ENCODE measurements around the gene LRP1. TPM values are rescaled to one million over a fixed set of nuclear protein-coding genes. Genes with fewer than 3 reads are reported as not detected.

The LRP1 gene
- total and polyA plus RNA-seq, 2 of the 4 experiments (the other 2 are of a cell fraction): 73.1 to 142 TPM

DNA sequence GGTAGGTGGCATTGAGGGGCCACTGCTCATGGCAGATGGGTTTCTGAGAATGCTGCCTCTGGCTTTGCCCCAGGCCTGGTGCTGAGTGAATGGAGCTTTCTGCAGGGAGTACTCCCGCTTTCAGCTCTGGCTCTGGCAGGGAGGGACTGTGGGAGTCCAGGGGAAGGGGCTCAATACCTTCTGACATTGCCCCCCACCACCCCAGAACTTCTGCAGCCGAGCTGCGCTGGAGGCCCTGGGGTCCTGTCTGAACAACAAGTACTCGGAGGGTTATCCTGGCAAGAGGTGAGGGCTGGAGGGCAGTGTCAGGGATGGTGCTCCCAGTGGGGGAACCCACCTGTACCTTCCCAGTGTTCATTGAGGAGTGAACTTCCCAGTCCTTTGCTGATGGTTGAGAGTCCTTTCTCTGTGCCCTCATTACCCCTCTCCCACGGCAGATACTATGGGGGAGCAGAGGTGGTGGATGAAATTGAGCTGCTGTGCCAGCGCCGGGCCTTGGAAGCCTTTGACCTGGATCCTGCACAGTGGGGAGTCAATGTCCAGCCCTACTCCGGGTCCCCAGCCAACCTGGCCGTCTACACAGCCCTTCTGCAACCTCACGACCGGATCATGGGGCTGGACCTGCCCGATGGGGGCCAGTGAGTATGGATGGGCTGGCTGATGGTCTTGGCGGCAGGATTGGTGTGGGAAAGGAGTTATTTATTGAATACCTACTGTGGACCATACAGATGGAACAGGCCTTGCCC, 103.2 kb downstream of the LRP1 start:
- peak overlapping the region; percentile 95 to 99; a peak in 3 of 4 replicates for H4K8ac ChIP-seq (ENCODE audit: low read depth in 2 of 2, low read length in 2 of 2)
- H3K4me3 ChIP-seq (ENCODE audit: insufficient read depth, low read depth, low read length): peak overlapping the region; percentile 59; the same call in 1 of the 2 replicates
- peak overlapping the region; percentile 98 for H3K9ac ChIP-seq (ENCODE audit: low read depth, low read length)
- H3K9me1 ChIP-seq (ENCODE audit: insufficient read depth, low read length): peaks cover 20% of the 10 kb centered on the region
- peak overlapping the region; percentile 100; the same call in 1 of the 2 replicates for H3K56ac ChIP-seq (ENCODE audit: extremely low read depth, insufficient read depth, low read length)
- H3K23ac ChIP-seq (ENCODE audit: low read depth, low read length): peak overlapping the region; percentile 99
- H3K27me3 ChIP-seq (ENCODE audit: control insufficient read depth, insufficient read depth, low read length): peaks cover 2% of the 10 kb centered on the region; the same call in 1 of the 2 replicates
- no peak overlapping the region for H2BK20ac ChIP-seq (ENCODE audit: low read depth, low read length)
- BruUV-seq (replicated peaks): no TSS peak
- intact Hi-C loops (cut with micrococcal nuclease) (no loop called here), dilution Hi-C loops (cut with HindIII; ENCODE audit: low sequenced_read_pairs, unreplicated experiment) (no loop called here), in situ Hi-C loops (cut with MboI; ENCODE audit: low sequenced_read_pairs) (no loop called here)
- H3K18ac ChIP-seq (ENCODE audit: low read depth, low read length): no peak overlapping the region; the same call in 1 of the 2 replicates
- peak overlapping the region; percentile 96; the same call in 1 of the 2 replicates for H2BK120ac ChIP-seq (ENCODE audit: low read depth, low read length)
- H3K79me1 ChIP-seq (ENCODE audit: low read depth in 1 of 2, low read length in 2 of 2): peaks cover 29 to 53% of the 10 kb centered on the region in 2 experiments
- H3K4ac ChIP-seq (ENCODE audit: low read depth, low read length): peak overlapping the region; percentile 100
- H4K91ac ChIP-seq (ENCODE audit: insufficient read depth, low read depth, low read length): peak overlapping the region; percentile 100
- H4K5ac ChIP-seq (ENCODE audit: low read depth, low read length): peak overlapping the region; percentile 5; the same call in 1 of the 2 replicates
- peaks cover 33% of the 10 kb centered on the region for H4K20me1 ChIP-seq (ENCODE audit: insufficient read depth, low read length)
- ChIA-PET CTCF (interaction anchor here (5.3 kb wide), 1 partner anchor 10 kb away, joined by 47 read pairs; no protein-coding TSS in a partner anchor), POLR2A (ENCODE audit: unreplicated experiment) (no interaction called here)
- DNase-seq (no peak), ATAC-seq (ENCODE audit: low read depth) (no peak)
- H3K9me3 ChIP-seq (ENCODE audit: control insufficient read depth, insufficient read depth, low read length): no peaks in the 10 kb centered on the region
- peaks cover 45% of the 10 kb centered on the region for H3K36me3 ChIP-seq (ENCODE audit: control insufficient read depth, insufficient read depth, low read length)
- peak overlapping the region; percentile 100 for H3K14ac ChIP-seq (replicated peaks; ENCODE audit: low read depth, low read length)
- no peak for TF ChIP-seq CHD1 (IDR thresholded peaks at IDR 0.05; ENCODE audit: low read depth, low read length)
- no peak for TF ChIP-seq RFX5 (IDR thresholded peaks at IDR 0.05; ENCODE audit: low read depth, low read length)
- TF ChIP-seq MAZ (IDR thresholded peaks at IDR 0.05; ENCODE audit: borderline replicate concordance, low read depth, low read length): no peak
- TF ChIP-seq POLR2A (IDR thresholded peaks at IDR 0.05; ENCODE audit: low read depth, low read length): no peak
- TF ChIP-seq MAFK (IDR thresholded peaks at IDR 0.05; ENCODE audit: low read depth, low read length): no peak
- TF ChIP-seq RAD21 (IDR thresholded peaks at IDR 0.05; ENCODE audit: low read length): no peak
- no peak for TF ChIP-seq NFE2L2 (IDR thresholded peaks at IDR 0.05; ENCODE audit: low read depth, low read length)
- peak overlapping the region; percentile 91 for H3K4me2 ChIP-seq (ENCODE audit: low read depth, low read length)
- peak overlapping the region; percentile 94; the same call in 1 of the 2 replicates for H3K27ac ChIP-seq (ENCODE audit: insufficient read depth, low read length)
- peak overlapping the region; percentile 100 for H2AK9ac ChIP-seq (replicated peaks; ENCODE audit: low read depth, low read length, poor library complexity)
- no peak overlapping the region for H2BK5ac ChIP-seq (ENCODE audit: low read depth, low read length, poor library complexity, severe bottlenecking)
- H2AK5ac ChIP-seq (ENCODE audit: low read depth, low read length): peak overlapping the region; percentile 98
- WGBS, 2 experiments (ENCODE audit: extremely low coverage in 2 of 2, insufficient read length in 1 of 2): 90% methylated on average over 2 of the region's 13 CpGs; no CpG with 5 or more reads in 1 of the 2 experiments
- 0 out of 3 replicates have a peak overlapping the region, but pooled peaks have one; percentile 77 for H2BK15ac ChIP-seq (ENCODE audit: low read depth, low read length)
- H2AFZ ChIP-seq (replicated peaks; ENCODE audit: low read length, poor library complexity): no peak overlapping the region
- peaks cover 16% of the 10 kb centered on the region for H3K4me1 ChIP-seq (ENCODE audit: control insufficient read depth, insufficient read depth, low read length)

Measured in IMR-90 (cell line).